Gastrocnemius medialis (tissue), 4 donors: ENCODE results near the gene TFEC.

Experiments
- POLR2A ChIP-seq, 2 donors: fragments of 450-650 bp; IDR thresholded peaks; one replicate each; pipeline ENCODE4 v1.6.1; 2017; ENCODE audit warnings: antibody characterized with exemption in 2 of 2, mild to moderate bottlenecking in 2 of 2, moderate library complexity in 2 of 2
- TF ChIP-seq, protein P1 (sequence below), 5 experiments: fragments of 450-650 bp in 3 of 5; fragments of 200-600 bp in 2 of 5; sonication (generic) in 2 of 5; IDR thresholded peaks in 4 of 5; conservative IDR thresholded peaks in 1 of 5; 1 replicate in 4 of 5; 2 replicates in 1 of 5; pipeline ENCODE4 v1.5.1; 2016 to 2019; ENCODE audit warnings: antibody characterized with exemption in 5 of 5, mild to moderate bottlenecking in 3 of 5, moderate library complexity in 3 of 5

DNA sequence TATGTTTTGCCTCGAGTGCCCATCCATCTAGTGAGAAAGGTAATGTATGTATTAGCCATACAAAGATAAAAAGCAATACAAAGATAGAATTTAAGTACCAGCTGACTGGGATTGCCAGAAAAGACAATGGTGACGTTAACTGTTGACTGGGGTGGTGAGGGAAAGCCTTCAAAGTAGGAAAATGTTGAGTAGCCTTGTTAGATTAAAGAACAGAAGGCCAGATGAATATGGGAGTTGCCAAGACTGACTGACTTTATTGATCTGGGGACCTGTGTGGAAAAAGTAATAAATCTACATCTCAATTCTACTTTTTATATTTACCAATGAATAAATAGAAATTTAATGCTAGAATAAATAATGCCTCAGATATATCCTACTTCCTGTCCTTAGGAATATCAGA is 97.7 kb downstream of the TFEC start:
- TF ChIP-seq, protein P1, sequence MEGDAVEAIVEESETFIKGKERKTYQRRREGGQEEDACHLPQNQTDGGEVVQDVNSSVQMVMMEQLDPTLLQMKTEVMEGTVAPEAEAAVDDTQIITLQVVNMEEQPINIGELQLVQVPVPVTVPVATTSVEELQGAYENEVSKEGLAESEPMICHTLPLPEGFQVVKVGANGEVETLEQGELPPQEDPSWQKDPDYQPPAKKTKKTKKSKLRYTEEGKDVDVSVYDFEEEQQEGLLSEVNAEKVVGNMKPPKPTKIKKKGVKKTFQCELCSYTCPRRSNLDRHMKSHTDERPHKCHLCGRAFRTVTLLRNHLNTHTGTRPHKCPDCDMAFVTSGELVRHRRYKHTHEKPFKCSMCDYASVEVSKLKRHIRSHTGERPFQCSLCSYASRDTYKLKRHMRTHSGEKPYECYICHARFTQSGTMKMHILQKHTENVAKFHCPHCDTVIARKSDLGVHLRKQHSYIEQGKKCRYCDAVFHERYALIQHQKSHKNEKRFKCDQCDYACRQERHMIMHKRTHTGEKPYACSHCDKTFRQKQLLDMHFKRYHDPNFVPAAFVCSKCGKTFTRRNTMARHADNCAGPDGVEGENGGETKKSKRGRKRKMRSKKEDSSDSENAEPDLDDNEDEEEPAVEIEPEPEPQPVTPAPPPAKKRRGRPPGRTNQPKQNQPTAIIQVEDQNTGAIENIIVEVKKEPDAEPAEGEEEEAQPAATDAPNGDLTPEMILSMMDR (IDR thresholded peaks at IDR 0.05 in 4 of 5, conservative IDR thresholded peaks at IDR 0.05 in 1 of 5): no peak
- no peak for TF ChIP-seq POLR2A (IDR thresholded peaks at IDR 0.05)
